ENCODE results near the gene SLAMF7. TPM values are rescaled to one million over a fixed set of nuclear protein-coding genes. Genes with fewer than 3 reads are reported as not detected.

SLAMF7 gene
- total and polyA plus RNA-seq, 2 of the 8 experiments (the other 6 are each of a cell fraction or from before 2014, with no cell fraction given): not detected

DNA sequence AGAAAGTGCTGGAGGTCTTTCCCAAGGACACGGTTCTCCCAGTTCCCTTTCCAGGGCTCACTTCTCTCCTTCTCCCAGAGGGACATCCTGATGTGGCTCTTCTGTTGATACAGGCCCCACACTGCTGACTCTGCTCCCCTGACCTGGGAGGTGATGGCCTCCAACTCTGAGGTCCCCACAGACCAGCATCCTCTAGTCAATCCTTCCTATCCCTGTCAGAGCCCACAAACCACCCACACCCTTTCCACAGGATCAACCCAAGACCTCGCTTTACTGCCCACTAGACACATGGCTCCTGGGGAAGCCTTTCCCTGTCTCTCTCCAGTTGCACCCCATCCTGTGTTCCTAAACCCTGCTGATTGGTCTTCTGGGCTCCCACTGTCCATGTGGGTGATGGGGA lies 11.6 kb downstream of the SLAMF7 start:
- peaks cover 0 to 5% (median 0%) of the 10 kb centered on the region in 4 experiments; a peak in 2 of 7 replicates for H3K4me1 ChIP-seq (replicated peaks in 1 of 4; ENCODE audit: control insufficient read depth in 3 of 4, insufficient read depth in 4 of 4, low read length in 3 of 4)
- no peaks in the 10 kb centered on the region for H3K79me1 ChIP-seq (ENCODE audit: low read depth, low read length)
- no peak overlapping the region for H2BK120ac ChIP-seq (replicated peaks; ENCODE audit: low read depth, low read length)
- no peak overlapping the region for H4K5ac ChIP-seq (ENCODE audit: insufficient read length, low read depth, low read length)
- no peaks in the 10 kb centered on the region for H3K23me2 ChIP-seq (ENCODE audit: low read depth, low read length)
- H3K9ac ChIP-seq (replicated peaks in 1 of 4; ENCODE audit: extremely low read depth in 1 of 4, low read depth in 3 of 4, low read length in 3 of 4): no peak overlapping the region
- no peak overlapping the region for H3K4ac ChIP-seq (replicated peaks; ENCODE audit: insufficient read length, low read depth, low read length)
- no peak for DNase-seq (ENCODE audit: low read depth in 1 of 2, low spot score in 2 of 2)
- H3K36me3 ChIP-seq (ENCODE audit: control insufficient read depth in 2 of 4, insufficient read depth in 4 of 4, low read length in 3 of 4): no peaks in the 10 kb centered on the region
- H2BK20ac ChIP-seq (ENCODE audit: low read length): no peak overlapping the region
- no peak overlapping the region for H3K23ac ChIP-seq (ENCODE audit: insufficient read length)
- H3K56ac ChIP-seq (replicated peaks; ENCODE audit: insufficient read length, low read depth, low read length): no peak overlapping the region
- ChIA-PET POLR2A (ENCODE audit: partially characterized antibody) (no interaction called here), CTCF (ENCODE audit: partially characterized antibody) (interaction anchor here (0.8 to 4.3 kb wide), 4 partner anchors 18 to 79 kb away, joined by 3 to 42 read pairs (median 6); no protein-coding TSS in a partner anchor)
- H3K27me3 ChIP-seq (replicated peaks in 1 of 4; ENCODE audit: control insufficient read depth in 3 of 4, extremely low read depth in 1 of 4, insufficient read depth in 3 of 4, low read length in 3 of 4): no peaks in the 10 kb centered on the region
- WGBS, 2 experiments (ENCODE audit: extremely low coverage in 1 of 2, insufficient coverage in 1 of 2, insufficient read length in 1 of 2, insufficient replicate concordance in 2 of 2, low coverage in 1 of 2, low lambda C conversion rate in 2 of 2, missing lambda C conversion rate in 1 of 2): 100% methylated on average over 2 of the region's 2 CpGs; no CpG with 5 or more reads in 1 of the 2 experiments
- H3K18ac ChIP-seq (ENCODE audit: extremely low read depth, low read length): no peak overlapping the region
- H2BK15ac ChIP-seq (ENCODE audit: low read length): no peak overlapping the region
- H4K8ac ChIP-seq (ENCODE audit: extremely low read depth, insufficient read depth, low read length): no peak overlapping the region
- H2BK12ac ChIP-seq (ENCODE audit: low read depth, low read length): peak overlapping the region; percentile 42; the same call in 1 of the 2 replicates
- H2AK5ac ChIP-seq (ENCODE audit: low read depth, low read length): no peak overlapping the region
- no peak overlapping the region for H2BK5ac ChIP-seq (ENCODE audit: low read depth, low read length)
- H3K4me2 ChIP-seq (ENCODE audit: insufficient read depth in 1 of 2, low read depth in 2 of 2, low read length in 2 of 2): no peak overlapping the region
- H3K27ac ChIP-seq (ENCODE audit: low read depth, low read length): no peak overlapping the region
- no peak for FAIRE-seq
- H4K20me1 ChIP-seq (replicated peaks in 1 of 2; ENCODE audit: control insufficient read depth in 1 of 2, insufficient read depth in 2 of 2, low read length in 2 of 2): no peaks in the 10 kb centered on the region
- no peak overlapping the region for H3K14ac ChIP-seq (ENCODE audit: insufficient read length)
- no peak overlapping the region for H3K4me3 ChIP-seq (ENCODE audit: extremely low read depth in 1 of 4, insufficient read depth in 2 of 4, low read depth in 3 of 4, low read length in 4 of 4)
- no peak overlapping the region for H4K91ac ChIP-seq (replicated peaks; ENCODE audit: insufficient read length, low read length)
- no peaks in the 10 kb centered on the region for H3K9me3 ChIP-seq (ENCODE audit: insufficient read depth in 2 of 2, low read depth in 1 of 2, low read length in 1 of 2)
- no peaks in the 10 kb centered on the region for H3K79me2 ChIP-seq (ENCODE audit: control insufficient read depth in 1 of 2, insufficient read depth in 2 of 2, low read length in 2 of 2)
- no peak overlapping the region for H2AFZ ChIP-seq (ENCODE audit: low read length)
- no peak for TF ChIP-seq POLR2AphosphoS5 (IDR thresholded peaks at IDR 0.05; ENCODE audit: low read depth, low read length)
- no peak for TF ChIP-seq RNF2 (IDR thresholded peaks at IDR 0.05; ENCODE audit: borderline replicate concordance, low read depth, low read length, missing control alignments, poor library complexity, severe bottlenecking)
- no peak for TF ChIP-seq MAX (IDR thresholded peaks at IDR 0.05)
- no peak for TF ChIP-seq RXRA (IDR thresholded peaks at IDR 0.05; ENCODE audit: insufficient read depth, low read depth, low read length)
- no peak for TF ChIP-seq ATF3 (IDR thresholded peaks at IDR 0.05; ENCODE audit: insufficient read depth, low read depth, low read length)
- no peak for TF ChIP-seq TAF1 (IDR thresholded peaks at IDR 0.05; ENCODE audit: low read depth, low read length)
- TF ChIP-seq SIX5 (IDR thresholded peaks at IDR 0.05; ENCODE audit: low read depth, low read length): no peak

Measured in H1 (cell line).